Esophagus squamous epithelium (tissue), 5 donors: ENCODE data around the gene GBA2. TPM values are rescaled to one million over a fixed set of nuclear protein-coding genes. Genes with fewer than 3 reads are reported as not detected.

Source experiments
- DNase-seq: peaks from one replicate; lab custom pipeline; 2025; lab: John Stamatoyannopoulos, UW
- H3K27ac ChIP-seq, 4 donors: fragments of 200-600 bp; sonication (generic); one replicate each; pipeline ENCODE4 v1.5.1; 2016 to 2019; ENCODE audit warnings: mild to moderate bottlenecking in 1 of 4
- H3K27me3 ChIP-seq, 4 donors: fragments of 200-600 bp; sonication (generic); 1 replicate in 3 of 4; 2 replicates in 1 of 4; pipeline versions ENCODE4 v1.5.1 to v1.6.0; 2017 to 2021; ENCODE audit warnings: antibody characterized with exemption in 1 of 4
- H3K36me3 ChIP-seq, 3 donors: fragments of 200-600 bp; sonication (generic); one replicate each; pipeline ENCODE4 v1.5.1; 2016 to 2019
- H3K4me1 ChIP-seq, 3 donors: fragments of 200-600 bp; sonication (generic); one replicate each; pipeline ENCODE4 v1.5.1; 2017 to 2019
- H3K4me3 ChIP-seq, 4 donors: fragments of 200-600 bp; sonication (generic); 1 replicate in 3 of 4; 2 replicates in 1 of 4; pipeline ENCODE4 v1.5.1; 2016 to 2019; ENCODE audit warnings: mild to moderate bottlenecking in 2 of 4, moderate library complexity in 1 of 4
- H3K9me3 ChIP-seq, 3 donors: fragments of 200-600 bp; sonication (generic); one replicate each; pipeline ENCODE4 v1.5.1; 2016 to 2019
- POLR2A ChIP-seq, 4 donors: fragments of 450-650 bp; IDR thresholded peaks; one replicate each; pipeline ENCODE4 v1.6.1; 2017; ENCODE audit warnings: antibody characterized with exemption in 4 of 4, mild to moderate bottlenecking in 4 of 4, moderate library complexity in 3 of 4
- WGBS, 2 donors: methylation state at CpG; one replicate each; pipeline ENCODE4 v1.1.5; 2018; 5-methylcytosine and 5-hydroxymethylcytosine counted together
- intact Hi-C: fragments of 100-400 bp; cut with DNase I; formaldehyde crosslinking; loops from one replicate; pipeline ENCODE4 v1.15.0; 2022
- total RNA-seq, 4 donors: library from RNA; depleted of rRNA; stranded (reverse); fragments of >200 nt; gene quantifications; one replicate each; pipeline ENCODE4 v1.1.0, GENCODE V29; 2016
- TF ChIP-seq, protein P1 (sequence below), 6 experiments: fragments of 450-650 bp in 4 of 6; fragments of 200-600 bp in 2 of 6; sonication (generic) in 2 of 6; IDR thresholded peaks; one replicate each; pipeline ENCODE4 v1.5.1; 2016 to 2019; ENCODE audit warnings: antibody characterized with exemption in 6 of 6, mild to moderate bottlenecking in 4 of 6, moderate library complexity in 4 of 6
- donor health status: DM: yes; HTN: yes; CAD: no.

Gene GBA2
- total RNA-seq, 4 donors from 2014 or later = 14.1 to 61.8 (median 42.0) TPM

DNA sequence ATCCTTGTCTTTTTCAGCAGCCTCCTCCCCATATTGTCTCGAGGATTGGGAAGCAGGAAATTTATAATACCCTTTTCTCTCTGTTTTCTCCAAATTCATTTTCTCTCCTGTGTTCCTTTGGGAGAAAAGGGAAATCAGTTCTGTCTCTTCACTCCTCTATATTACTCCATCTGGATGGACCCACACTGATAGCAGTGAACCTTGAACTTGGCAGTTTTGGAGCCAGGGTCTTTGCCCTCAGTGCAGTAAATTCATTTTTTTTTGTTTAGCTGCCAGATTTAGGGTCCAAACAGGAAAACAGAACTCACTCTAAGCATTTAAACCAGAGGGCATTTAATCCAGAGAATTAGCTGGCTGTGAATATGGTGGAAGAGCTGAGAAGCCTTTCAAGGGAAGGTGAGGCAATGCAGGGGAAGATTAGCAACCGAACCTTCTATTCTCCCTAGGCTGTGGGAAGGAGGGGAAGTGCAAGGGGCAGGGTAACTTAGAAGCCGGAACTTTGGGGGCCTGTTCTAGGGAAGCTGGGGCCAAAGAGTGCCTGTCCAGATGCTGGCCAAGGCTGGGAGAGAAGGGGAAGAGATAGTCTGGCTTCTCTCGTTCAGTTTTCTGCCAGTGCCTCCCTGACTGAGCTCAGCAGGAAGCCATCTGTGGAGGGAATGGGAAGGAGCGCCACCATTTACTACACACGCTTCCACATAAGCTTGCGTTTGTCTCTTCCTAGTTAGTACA is 26.0 kb upstream of the GBA2 start:
- 60% methylated on average over 7 of the region's 7 CpGs for WGBS, 2 donors
- peak overlapping the region in 1 of 4 donors; percentile 8 for H3K27ac ChIP-seq
- no peak for DNase-seq

DNA sequence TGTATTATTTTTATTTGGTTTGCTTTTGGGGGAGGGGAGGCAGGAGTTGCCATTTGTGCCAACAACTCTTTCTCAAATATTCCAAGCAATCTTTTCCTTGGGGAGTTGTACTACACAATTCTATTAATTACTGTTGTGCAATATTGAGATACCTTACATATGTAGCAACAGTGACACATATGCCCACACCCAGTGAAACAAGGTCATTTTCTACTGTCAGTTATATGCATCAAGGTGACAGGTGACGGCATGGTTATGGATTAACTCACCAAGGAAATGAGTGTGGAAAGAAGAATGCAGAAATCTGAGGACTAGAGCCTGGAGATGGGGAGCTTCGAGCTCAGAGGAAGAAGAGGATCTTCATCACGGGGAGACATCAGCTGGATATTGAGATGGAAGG is 22.9 kb upstream of the GBA2 start:
- Histone ChIP-seq H3K36me3 (no peaks in the 10 kb centered on the region), H3K27me3 (peaks cover 0 to 42% (median 0%) of the 10 kb centered on the region in 4 donors), H3K4me1 (peaks cover 0 to 20% (median 7%) of the 10 kb centered on the region in 3 donors), H3K9me3 (no peaks in the 10 kb centered on the region), H3K27ac (peak overlapping the region in 2 of 4 donors; percentile 46 to 56), H3K4me3 (no peak overlapping the region)
- WGBS, 2 donors = 64 to 79% methylated on average over 3 of the region's 3 CpGs
- intact Hi-C loops = no loop called here
- DNase-seq = no peak
- TF ChIP-seq, protein P1, sequence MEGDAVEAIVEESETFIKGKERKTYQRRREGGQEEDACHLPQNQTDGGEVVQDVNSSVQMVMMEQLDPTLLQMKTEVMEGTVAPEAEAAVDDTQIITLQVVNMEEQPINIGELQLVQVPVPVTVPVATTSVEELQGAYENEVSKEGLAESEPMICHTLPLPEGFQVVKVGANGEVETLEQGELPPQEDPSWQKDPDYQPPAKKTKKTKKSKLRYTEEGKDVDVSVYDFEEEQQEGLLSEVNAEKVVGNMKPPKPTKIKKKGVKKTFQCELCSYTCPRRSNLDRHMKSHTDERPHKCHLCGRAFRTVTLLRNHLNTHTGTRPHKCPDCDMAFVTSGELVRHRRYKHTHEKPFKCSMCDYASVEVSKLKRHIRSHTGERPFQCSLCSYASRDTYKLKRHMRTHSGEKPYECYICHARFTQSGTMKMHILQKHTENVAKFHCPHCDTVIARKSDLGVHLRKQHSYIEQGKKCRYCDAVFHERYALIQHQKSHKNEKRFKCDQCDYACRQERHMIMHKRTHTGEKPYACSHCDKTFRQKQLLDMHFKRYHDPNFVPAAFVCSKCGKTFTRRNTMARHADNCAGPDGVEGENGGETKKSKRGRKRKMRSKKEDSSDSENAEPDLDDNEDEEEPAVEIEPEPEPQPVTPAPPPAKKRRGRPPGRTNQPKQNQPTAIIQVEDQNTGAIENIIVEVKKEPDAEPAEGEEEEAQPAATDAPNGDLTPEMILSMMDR (IDR thresholded peaks at IDR 0.05) = no peak
- TF ChIP-seq POLR2A (IDR thresholded peaks at IDR 0.05) = no peak

More for the DNA sequence above, 26.0 kb upstream of the GBA2 start:
- no peak for TF ChIP-seq POLR2A (IDR thresholded peaks at IDR 0.05)
- H3K27me3 ChIP-seq = peaks cover 0 to 29% (median 0%) of the 10 kb centered on the region in 4 donors
- intact Hi-C loops = no loop called here
- H3K4me3 ChIP-seq = no peak overlapping the region
- no peaks in the 10 kb centered on the region for H3K36me3 ChIP-seq
- no peaks in the 10 kb centered on the region for H3K9me3 ChIP-seq
- peaks cover 0 to 20% (median 7%) of the 10 kb centered on the region in 3 donors for H3K4me1 ChIP-seq

- peaks cover 0 to 20% (median 7%) of the 10 kb centered on the region in 3 donors for H3K4me1 ChIP-seq
These were observed 22.5 kb upstream of the GBA2 start for GRCh38 chr9:35771534-35771933.

DNA sequence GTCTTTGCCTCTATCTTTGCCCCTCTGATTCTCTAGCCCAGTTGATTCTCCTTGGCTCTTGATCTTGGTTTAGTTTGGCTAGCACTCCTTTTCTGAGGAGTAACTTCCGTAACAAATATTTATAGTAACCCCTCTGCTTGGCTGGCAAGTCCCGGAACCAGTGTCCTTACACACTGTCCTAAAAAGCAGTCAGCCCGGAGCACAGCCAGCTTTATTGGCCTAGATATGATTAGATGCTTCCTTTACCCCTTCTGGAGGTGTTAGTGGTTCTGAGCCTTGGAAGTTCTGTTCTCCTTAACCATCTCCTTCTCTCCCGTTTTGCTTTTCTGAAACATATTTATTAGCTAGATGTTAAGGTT is 22.0 kb upstream of the GBA2 start:
- intact Hi-C loops = no loop called here
- 26 to 39% methylated on average over 4 of the region's 4 CpGs for WGBS, 2 donors
- Histone ChIP-seq H3K4me3 (no peak overlapping the region), H3K27me3 (peaks cover 0 to 51% (median 0%) of the 10 kb centered on the region in 4 donors), H3K36me3 (no peaks in the 10 kb centered on the region), H3K9me3 (no peaks in the 10 kb centered on the region), H3K4me1 (peaks cover 0 to 20% (median 7%) of the 10 kb centered on the region in 3 donors), H3K27ac (peak overlapping the region in 3 of 4 donors; percentile 22 to 56 (median 46))
- TF ChIP-seq, protein P1 (IDR thresholded peaks at IDR 0.05) = no peak
- TF ChIP-seq POLR2A (IDR thresholded peaks at IDR 0.05) = no peak
- no peak for DNase-seq

More at GRCh38 chr9:35771534-35771933, 22.5 kb upstream of the GBA2 start:
- Histone ChIP-seq H3K27ac (peak overlapping the region in 3 of 4 donors; percentile 7 to 56 (median 46)), H3K36me3 (no peaks in the 10 kb centered on the region), H3K27me3 (peaks cover 0 to 46% (median 0%) of the 10 kb centered on the region in 4 donors), H3K9me3 (no peaks in the 10 kb centered on the region), H3K4me3 (no peak overlapping the region)
- TF ChIP-seq, protein P1 (IDR thresholded peaks at IDR 0.05) = no peak
- 8 to 44% methylated on average over 1 of the region's 1 CpG for WGBS, 2 donors
- no peak for DNase-seq
- intact Hi-C loops = no loop called here

GRCh38 chr9:35769763-35770162 is 20.7 kb upstream of the GBA2 start:
- TF ChIP-seq, protein P1 (IDR thresholded peaks at IDR 0.05) = no peak
- no peak for TF ChIP-seq POLR2A (IDR thresholded peaks at IDR 0.05)
- H3K9me3 ChIP-seq = no peaks in the 10 kb centered on the region
- WGBS, 2 donors = 86 to 90% methylated on average over 1 of the region's 1 CpG

More at GRCh38 chr9:35769763-35770162, 20.7 kb upstream of the GBA2 start:
- no peak for DNase-seq
- Histone ChIP-seq H3K4me3 (no peak overlapping the region), H3K27ac (no peak overlapping the region), H3K27me3 (peaks cover 0 to 64% (median 0%) of the 10 kb centered on the region in 4 donors), H3K4me1 (peaks cover 0 to 20% (median 7%) of the 10 kb centered on the region in 3 donors), H3K36me3 (no peaks in the 10 kb centered on the region)
- intact Hi-C loops = no loop called here
